ENCODE measurements around the gene DCTPP1.
"Not testable (repeated sequence)": the region's sequence is repeated elsewhere in the genome, so short reads cannot be mapped to it uniquely, and the experiment has no call there.

The DCTPP1 gene

GRCh38 chr16:30429678-30430427 lies at the start of gene DCTPP1:
DCTPP1 (minus strand) TSS chr16:30430030; CDS start chr16:30429980, 50 bp downstream.
- DNase-seq: peak; percentile 95 to 98

DNA sequence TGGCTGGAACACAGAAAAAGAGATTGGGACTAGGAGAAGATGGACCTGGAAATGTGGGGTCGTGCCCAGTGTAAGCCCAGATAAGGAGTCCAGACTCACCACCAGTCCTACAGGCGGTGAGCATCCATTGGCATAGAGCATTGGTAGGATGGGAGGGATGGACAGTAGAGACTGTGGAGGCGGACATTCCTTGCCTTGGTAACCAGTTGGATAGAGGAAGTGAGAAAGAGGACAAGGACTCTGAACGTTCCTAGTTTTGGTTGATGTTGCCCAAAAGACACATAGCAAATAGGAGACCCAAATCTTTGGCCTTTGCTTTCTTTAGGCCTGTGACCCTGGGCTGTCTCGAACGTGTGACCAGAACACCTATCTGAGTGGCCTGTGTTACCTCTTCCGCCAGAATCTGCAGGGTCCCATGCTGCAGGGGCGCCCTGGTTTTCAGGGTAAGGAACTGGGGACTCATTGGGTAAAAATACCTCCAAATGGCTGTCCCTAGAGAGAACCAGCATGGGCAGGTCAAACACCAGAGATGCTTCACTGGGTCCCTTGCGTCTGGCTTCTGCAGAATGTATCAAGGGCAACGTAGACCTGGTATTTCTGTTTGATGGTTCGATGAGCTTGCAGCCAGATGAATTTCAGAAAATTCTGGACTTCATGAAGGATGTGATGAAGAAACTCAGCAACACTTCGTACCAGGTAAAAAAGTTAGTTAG lies 49.1 kb upstream of the DCTPP1 start:
- no peak for DNase-seq

DNA sequence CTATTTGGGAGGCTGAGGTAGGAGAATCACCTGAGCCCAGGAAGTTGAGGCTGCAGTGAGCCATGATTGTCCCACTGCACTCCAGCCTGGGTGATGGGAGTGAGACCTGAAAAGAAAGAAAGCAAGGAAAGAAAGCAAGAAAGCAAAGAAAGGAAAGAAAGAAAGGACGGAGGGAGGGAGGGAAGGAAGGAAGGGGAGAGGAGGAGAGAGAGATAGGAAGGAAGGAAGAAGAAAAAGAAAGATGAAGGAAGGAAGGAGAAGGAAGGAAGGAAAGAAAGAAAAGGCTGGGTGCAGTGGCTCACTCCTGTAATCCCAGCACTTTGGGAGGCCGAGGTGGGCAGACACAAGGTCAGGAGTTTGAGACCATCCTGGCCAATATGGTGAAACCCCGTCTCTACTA lies 47.9 kb upstream of the DCTPP1 start:
- not testable (repeated sequence) for DNase-seq

DNA sequence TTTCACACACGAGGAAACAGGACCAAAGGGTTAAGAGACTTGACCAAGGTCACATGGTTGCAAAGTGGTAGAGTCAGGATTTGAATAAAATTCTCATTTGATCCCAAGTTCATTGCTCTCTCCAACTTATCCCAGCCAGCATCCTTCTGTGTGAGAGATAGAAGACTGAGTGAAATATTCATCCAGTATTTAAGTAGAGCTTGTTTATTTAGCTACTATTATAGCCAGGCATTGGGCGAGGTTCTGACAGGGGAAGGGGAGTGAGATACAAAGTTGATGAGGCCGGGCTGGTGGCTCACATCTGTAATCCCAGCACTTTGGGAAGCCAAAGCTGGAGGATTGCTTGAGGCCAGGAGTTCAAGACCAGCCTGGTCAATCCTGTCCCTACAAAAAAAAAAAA lies 47.2 kb upstream of the DCTPP1 start:
- DNase-seq: no peak

GRCh38 chr16:30474684-30475083 lies 44.9 kb upstream of the DCTPP1 start:
- no peak for DNase-seq

DNA sequence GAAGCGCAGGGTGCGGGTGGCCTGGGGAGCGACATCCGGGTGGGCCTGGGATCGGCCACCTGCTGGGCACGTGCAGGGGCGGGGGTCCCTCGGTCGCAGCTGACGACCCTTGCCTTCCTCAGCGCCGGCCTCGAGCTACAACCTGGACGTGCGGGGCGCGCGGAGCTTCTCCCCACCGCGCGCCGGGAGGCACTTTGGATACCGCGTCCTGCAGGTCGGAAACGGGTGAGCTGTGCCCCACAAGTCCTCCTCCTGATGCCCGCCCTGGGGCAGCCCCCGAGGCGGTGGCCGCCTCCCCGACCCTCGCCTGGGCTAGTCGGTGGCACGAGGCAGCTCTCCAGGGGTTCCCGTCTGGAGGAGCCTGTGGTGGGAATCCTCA lies 44.2 kb upstream of the DCTPP1 start:
- no peak for DNase-seq

GRCh38 chr16:30473231-30474073 lies 43.6 kb upstream of the DCTPP1 start:
- DNase-seq: no peak

DNA sequence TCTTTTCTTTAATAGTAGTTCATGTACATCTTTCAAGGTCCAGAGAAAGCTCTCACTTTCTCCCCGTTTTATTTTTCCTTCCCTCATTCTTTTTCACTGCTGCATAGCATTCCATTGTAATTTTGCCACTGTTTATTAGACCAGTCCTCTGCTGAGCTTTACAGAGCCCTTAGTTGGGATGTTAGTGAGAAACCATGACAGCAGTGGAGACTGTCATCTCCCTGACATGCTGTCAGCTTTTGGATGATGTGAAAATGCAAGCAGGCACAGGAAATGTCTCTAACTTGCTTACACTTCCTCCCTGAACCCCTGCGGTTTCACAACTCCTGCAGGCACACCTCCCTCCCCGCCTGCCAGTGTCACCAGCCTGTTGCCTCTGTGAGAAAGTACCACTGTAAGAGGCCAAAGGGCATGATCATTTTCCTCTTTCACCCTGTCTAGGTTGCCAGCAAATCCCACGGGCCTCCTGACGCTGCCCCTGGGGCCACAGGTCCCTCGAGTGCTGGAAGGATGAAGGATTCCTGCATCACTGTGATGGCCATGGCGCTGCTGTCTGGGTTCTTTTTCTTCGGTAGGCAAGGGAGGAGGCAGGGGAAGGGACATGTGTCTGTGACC lies 42.6 kb upstream of the DCTPP1 start, which contains the start of gene ITGAL:
ITGAL (plus strand) TSS at position 415 of the 615 bp plus-strand sequence; CDS start at position 511, 96 bp downstream.
- no peak for DNase-seq

GRCh38 chr16:30470632-30470995 lies 40.8 kb upstream of the DCTPP1 start:
- DNase-seq: no peak

DNA sequence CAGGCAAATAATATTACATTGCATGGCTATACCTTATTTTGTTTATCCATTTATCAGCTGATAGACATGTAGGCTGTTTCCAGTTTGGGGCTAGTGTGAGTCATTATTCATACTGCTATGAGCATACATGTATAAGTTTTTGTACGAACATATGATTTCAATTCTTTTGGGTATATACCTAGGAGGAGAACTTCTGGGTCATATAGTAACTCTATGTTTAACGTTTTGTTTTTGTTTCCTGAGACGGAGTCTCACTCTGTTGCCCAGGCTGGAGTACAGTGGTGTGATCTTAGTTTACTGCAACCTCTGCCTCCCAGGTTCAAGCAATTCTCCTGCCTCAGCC lies 40.3 kb upstream of the DCTPP1 start:
- no peak for DNase-seq

- no peak for DNase-seq
Measured at GRCh38 chr16:30464078-30464477, 34.2 kb upstream of the DCTPP1 start.

GRCh38 chr16:30461426-30461825 lies 31.6 kb upstream of the DCTPP1 start:
- not testable (repeated sequence) for DNase-seq

GRCh38 chr16:30459456-30459855 lies 29.6 kb upstream of the DCTPP1 start:
- no peak for DNase-seq

DNA sequence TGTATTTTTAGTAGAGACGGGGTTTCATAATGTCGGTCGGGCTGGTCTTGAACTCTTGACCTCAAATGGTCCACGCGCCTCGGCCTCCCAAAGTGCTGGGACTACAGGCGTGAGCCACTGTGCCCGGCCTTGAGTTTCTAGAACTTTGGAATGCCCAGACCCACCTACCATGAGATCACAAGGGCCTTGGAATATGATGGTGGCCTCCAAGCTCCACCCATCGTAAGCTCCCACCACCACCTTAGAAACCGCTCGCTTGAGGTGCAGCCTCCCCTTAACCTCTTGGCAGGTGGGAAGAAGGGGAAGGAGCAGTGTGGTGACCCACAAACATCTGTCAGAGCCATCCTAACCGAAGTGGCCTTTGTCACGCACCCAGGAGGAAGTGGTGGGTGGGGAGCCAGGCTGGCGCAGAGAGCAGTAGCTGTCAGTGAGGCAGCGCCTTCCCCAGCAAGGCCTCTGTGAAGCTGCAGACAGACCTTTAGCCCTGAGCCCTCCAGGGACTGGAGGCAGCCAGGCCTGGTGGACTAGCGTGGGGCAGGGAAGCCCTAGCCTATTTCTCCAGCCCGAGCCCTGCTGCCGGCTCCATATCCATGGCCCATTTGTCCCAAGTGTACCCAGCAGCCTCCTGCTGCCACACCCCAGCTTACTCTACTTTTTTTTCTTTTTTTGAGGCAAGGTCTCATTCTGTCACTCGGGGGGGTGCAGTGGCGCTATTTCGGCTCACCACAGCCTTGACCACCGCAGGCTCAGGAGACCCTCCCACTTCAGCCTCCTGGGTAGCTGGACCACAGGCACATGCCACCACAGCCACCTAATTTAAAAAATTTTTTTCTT lies 28.9 kb upstream of the DCTPP1 start:
- DNase-seq: no peak

- DNase-seq: no peak
Measured at GRCh38 chr16:30457743-30458560, 28.1 kb upstream of the DCTPP1 start.

DNA sequence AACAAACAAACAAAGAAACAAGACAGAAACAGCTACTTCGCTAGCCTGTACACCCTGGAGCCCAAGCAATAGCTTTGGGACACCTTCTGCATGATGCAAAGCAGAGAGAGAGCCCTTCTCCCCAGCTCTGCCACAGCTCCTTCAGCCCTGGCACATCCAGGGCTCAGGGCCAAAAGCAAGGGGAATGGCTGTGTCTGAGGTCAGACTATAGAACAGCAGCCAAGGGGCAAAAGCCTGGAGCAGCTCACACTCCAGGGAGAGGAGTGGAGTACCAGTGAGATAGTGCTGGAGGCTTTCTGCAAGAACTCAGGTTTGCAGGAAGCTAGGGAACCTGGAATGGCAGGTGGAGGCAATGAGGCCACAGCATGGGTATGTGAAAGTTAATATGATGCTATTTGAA lies 27.4 kb upstream of the DCTPP1 start:
- no peak for DNase-seq

DNA sequence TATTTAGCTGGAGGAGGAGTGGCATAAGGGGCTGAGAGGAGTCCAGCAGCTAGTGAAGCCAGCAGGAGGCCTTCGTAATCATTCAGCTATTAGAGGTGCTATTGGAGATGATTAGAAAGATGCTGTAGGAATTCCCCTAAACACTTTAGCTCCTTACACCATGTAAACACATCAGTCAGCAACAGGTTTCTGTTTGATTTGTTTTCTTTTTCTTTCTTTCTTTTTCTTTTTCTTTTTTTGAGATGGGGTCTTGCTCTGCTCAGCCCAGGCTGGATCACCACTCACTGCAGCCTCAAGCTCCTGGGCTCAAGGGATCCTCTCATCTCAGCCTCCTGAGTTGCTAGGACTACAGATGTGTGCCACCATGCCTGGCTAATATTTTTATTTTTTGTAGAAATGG lies 26.5 kb upstream of the DCTPP1 start:
- DNase-seq: no peak

- not testable (repeated sequence) for DNase-seq
Measured at GRCh38 chr16:30452709-30453580, 23.1 kb upstream of the DCTPP1 start.

DNA sequence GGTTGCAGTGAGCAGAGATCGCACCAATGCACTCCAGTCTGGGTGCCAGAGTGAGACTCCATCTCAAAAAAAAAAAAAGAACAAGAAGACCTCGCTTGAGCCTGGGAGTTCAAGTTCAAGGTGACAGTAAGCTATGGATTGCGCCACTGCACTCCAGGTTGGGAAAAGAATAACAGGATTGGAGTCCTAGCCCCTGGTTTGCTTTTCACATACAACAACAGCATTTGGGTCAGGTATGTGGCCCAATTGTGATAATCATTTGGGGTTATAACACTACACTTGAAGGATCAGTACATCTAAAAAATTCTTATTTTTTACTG lies 19.2 kb upstream of the DCTPP1 start:
- no peak for DNase-seq

GRCh38 chr16:30447512-30448226 lies 17.8 kb upstream of the DCTPP1 start:
- DNase-seq: no peak

Data from NCI-H446 (cell line).